HEK293 (cell line): Measurements from ENCODE around the gene MAGEC1.

Experiments used
- CTCF ChIA-PET: fragments of 350-600 bp; formaldehyde crosslinking; extraction: SDS; loops from one replicate; lab custom pipeline; 2021; ENCODE audit warnings: antibody characterized with exemption; lab: Yijun Ruan, JAX
- POLR2A ChIA-PET: fragments of 300-600 bp; formaldehyde crosslinking; extraction: SDS; loops from one replicate; lab custom pipeline; 2020; ENCODE audit warnings: antibody characterized with exemption, inconsistent platforms; lab: Yijun Ruan, JAX
- H3K27ac ChIP-seq: fragments of 200-500 bp; sonication (Bioruptor generic); 2 replicates; pipeline ENCODE4 v1.5.1; 2014; ENCODE audit warnings: low read depth, low read length, control low read depth, inconsistent platforms; ENCODE audit errors: extremely low read depth
- H3K36me3 ChIP-seq, 2 experiments: fragments of 200-500 bp in 1 of 2; sonication (Bioruptor generic) in 1 of 2; 1 replicate in 1 of 2; 2 replicates in 1 of 2; pipeline ENCODE4 v1.5.1; 2014 to 2017; ENCODE audit warnings: inconsistent platforms in 2 of 2, low read length in 2 of 2; ENCODE audit not compliant: control insufficient read depth in 2 of 2, insufficient read depth in 1 of 2
- H3K4me1 ChIP-seq: fragments of 200-500 bp; sonication (Bioruptor generic); 2 replicates; pipeline ENCODE4 v1.5.1; 2014; ENCODE audit warnings: mild to moderate bottlenecking, low read length, inconsistent platforms; ENCODE audit not compliant: control insufficient read depth, insufficient read depth
- H3K4me3 ChIP-seq: 2 replicates; pipeline ENCODE4 v1.5.1; 2011; ENCODE audit warnings: low read depth, mild to moderate bottlenecking, control low read depth, low read length, moderate library complexity
- H3K9me3 ChIP-seq: fragments of 200-500 bp; sonication (Bioruptor generic); 2 replicates; pipeline ENCODE4 v1.5.1; 2014; ENCODE audit warnings: low read depth, low read length, inconsistent platforms; ENCODE audit not compliant: control insufficient read depth, insufficient read depth
- BCL11A ChIP-seq: fragments of 450-650 bp; formaldehyde crosslinking; IDR thresholded peaks from 2 replicates; pipeline ENCODE4 v1.5.1; 2016; ENCODE audit warnings: low read depth, missing biosample characterization, missing genetic modification characterization
- BCL6B ChIP-seq: fragments of 450-650 bp; formaldehyde crosslinking; IDR thresholded peaks from 2 replicates; pipeline ENCODE4 v1.5.1; 2017; ENCODE audit warnings: missing biosample characterization, missing genetic modification characterization
- HIC1 ChIP-seq: fragments of 450-650 bp; formaldehyde crosslinking; IDR thresholded peaks from 2 replicates; pipeline ENCODE4 v1.5.1; 2016; ENCODE audit warnings: missing biosample characterization, missing genetic modification characterization
- HOXD13 ChIP-seq: sonication (generic); formaldehyde crosslinking; IDR thresholded peaks from 2 replicates; pipeline ENCODE4 v1.8.0; 2022; ENCODE audit warnings: missing genetic modification reagents, borderline replicate concordance
- MZF1 ChIP-seq: fragments of 450-650 bp; formaldehyde crosslinking; IDR thresholded peaks from 2 replicates; pipeline ENCODE4 v1.5.1; 2017; ENCODE audit warnings: missing biosample characterization, missing genetic modification characterization, borderline replicate concordance
- OVOL3 ChIP-seq: fragments of 450-650 bp; formaldehyde crosslinking; IDR thresholded peaks from 2 replicates; pipeline ENCODE4 v1.5.1; 2016; ENCODE audit warnings: missing biosample characterization, missing genetic modification characterization
- ZBTB1 ChIP-seq: fragments of 450-650 bp; formaldehyde crosslinking; IDR thresholded peaks from 2 replicates; pipeline ENCODE4 v1.5.1; 2016; ENCODE audit warnings: missing biosample characterization, missing genetic modification characterization
- ZBTB26 ChIP-seq: fragments of 450-650 bp; formaldehyde crosslinking; optimal IDR thresholded peaks from 2 replicates; pipeline ENCODE3; 2016; ENCODE audit warnings: missing biosample characterization, mild to moderate bottlenecking, missing genetic modification characterization
- ZFHX2 ChIP-seq: fragments of 450-650 bp; formaldehyde crosslinking; conservative IDR thresholded peaks from 2 replicates; pipeline ENCODE4 v1.5.1; 2016; ENCODE audit warnings: missing biosample characterization, missing genetic modification characterization
- ZNF148 ChIP-seq: fragments of 450-650 bp; formaldehyde crosslinking; IDR thresholded peaks from 2 replicates; pipeline ENCODE4 v1.5.0; 2017; ENCODE audit warnings: missing biosample characterization, missing genetic modification characterization, borderline replicate concordance
- ZNF18 ChIP-seq: fragments of 450-650 bp; formaldehyde crosslinking; IDR thresholded peaks from 2 replicates; pipeline ENCODE4 v1.5.1; 2016; ENCODE audit warnings: missing biosample characterization, missing genetic modification characterization
- ZNF280C ChIP-seq: fragments of 450-650 bp; formaldehyde crosslinking; IDR thresholded peaks from 2 replicates; pipeline ENCODE4 v1.5.1; 2016; ENCODE audit warnings: missing biosample characterization, missing genetic modification characterization
- ZNF335 ChIP-seq: fragments of 450-650 bp; formaldehyde crosslinking; conservative IDR thresholded peaks from 2 replicates; pipeline ENCODE4 v1.5.1; 2016; ENCODE audit warnings: missing biosample characterization, missing genetic modification characterization
- ZNF366 ChIP-seq: fragments of 450-650 bp; formaldehyde crosslinking; conservative IDR thresholded peaks from 2 replicates; pipeline ENCODE4 v1.5.1; 2016; ENCODE audit warnings: missing biosample characterization, missing genetic modification characterization
- ZNF398 ChIP-seq: fragments of 450-650 bp; formaldehyde crosslinking; IDR thresholded peaks from 2 replicates; pipeline ENCODE4 v1.5.1; 2017; ENCODE audit warnings: missing biosample characterization, missing genetic modification characterization
- ZNF404 ChIP-seq: fragments of 450-650 bp; formaldehyde crosslinking; IDR thresholded peaks from 2 replicates; pipeline ENCODE4 v1.5.1; 2017; ENCODE audit warnings: missing biosample characterization, missing genetic modification characterization
- ZNF501 ChIP-seq: fragments of 450-650 bp; formaldehyde crosslinking; IDR thresholded peaks from 2 replicates; pipeline ENCODE4 v1.5.1; 2016; ENCODE audit warnings: missing biosample characterization, missing genetic modification characterization
- ZNF514 ChIP-seq: fragments of 450-650 bp; formaldehyde crosslinking; IDR thresholded peaks from 2 replicates; pipeline ENCODE4 v1.5.1; 2016; ENCODE audit warnings: missing biosample characterization, missing genetic modification characterization
- ZNF521 ChIP-seq: fragments of 450-650 bp; formaldehyde crosslinking; IDR thresholded peaks from 2 replicates; pipeline ENCODE4 v1.5.1; 2017; ENCODE audit warnings: missing biosample characterization, mild to moderate bottlenecking, missing genetic modification characterization
- ZNF558 ChIP-seq: fragments of 450-650 bp; formaldehyde crosslinking; IDR thresholded peaks from 2 replicates; pipeline ENCODE4 v1.5.1; 2016; ENCODE audit warnings: missing biosample characterization, missing genetic modification characterization
- ZNF600 ChIP-seq: fragments of 450-650 bp; formaldehyde crosslinking; IDR thresholded peaks from 2 replicates; pipeline ENCODE4 v1.5.1; 2016; ENCODE audit warnings: missing biosample characterization, missing genetic modification characterization
- ZNF660 ChIP-seq: fragments of 450-650 bp; IDR thresholded peaks from 2 replicates; pipeline ENCODE4 v1.5.1; 2018; ENCODE audit warnings: missing biosample characterization, mild to moderate bottlenecking, missing genetic modification characterization
- ZNF768 ChIP-seq: fragments of 450-650 bp; formaldehyde crosslinking; IDR thresholded peaks from 2 replicates; pipeline ENCODE4 v1.5.1; 2018; ENCODE audit warnings: missing biosample characterization, mild to moderate bottlenecking, missing genetic modification characterization
- ZXDB ChIP-seq: fragments of 450-650 bp; formaldehyde crosslinking; IDR thresholded peaks from 2 replicates; pipeline ENCODE4 v1.5.1; 2016; ENCODE audit warnings: missing biosample characterization, missing genetic modification characterization

MAGEC1 gene

DNA sequence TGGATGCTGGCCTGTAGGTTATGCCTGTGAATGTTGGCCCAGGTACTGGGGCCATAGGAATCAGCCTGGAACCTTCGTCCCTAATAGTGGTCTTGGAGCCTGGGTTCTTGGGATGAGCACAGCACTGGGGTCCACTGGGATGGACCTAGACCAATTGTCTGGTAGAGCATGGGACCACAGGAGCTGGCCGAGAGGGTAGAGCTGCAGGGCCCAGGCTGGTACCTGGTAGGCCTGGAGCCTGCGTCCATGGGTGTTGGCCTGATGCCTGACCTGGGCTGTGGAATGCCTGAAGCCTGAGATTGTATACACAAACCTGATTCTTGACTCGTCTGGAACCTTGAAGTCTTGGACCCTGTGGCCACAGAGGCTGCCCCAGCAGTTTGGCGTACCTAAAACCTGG is 48.9 kb downstream of the MAGEC1 start:
- no peak overlapping the region for H3K27ac ChIP-seq
- POLR2A ChIA-PET: no interaction called here
- no peaks in the 10 kb centered on the region for H3K36me3 ChIP-seq
- H3K4me3 ChIP-seq: no peak overlapping the region
- no peaks in the 10 kb centered on the region; the same call in 1 of the 2 replicates for H3K9me3 ChIP-seq
- no peaks in the 10 kb centered on the region for H3K4me1 ChIP-seq
- CTCF ChIA-PET: no interaction called here
- TF ChIP-seq ZNF398 (no peak), OVOL3 (no peak), ZFHX2 (tag by site-specific recombination) (no peak), ZXDB (tag by site-specific recombination) (no peak), MZF1 (no peak), ZNF501 (no peak), ZNF280C (tag by site-specific recombination) (no peak), ZNF514 (tag by site-specific recombination) (no peak), ZNF600 (tag by site-specific recombination) (no peak), ZNF404 (tag by site-specific recombination) (no peak), ZNF148 (tag by site-specific recombination) (no peak), ZNF335 (no peak), BCL11A (tag by site-specific recombination) (no peak), ZBTB1 (tag by site-specific recombination) (no peak), ZNF521 (tag by site-specific recombination) (no peak), ZBTB26 (tag by site-specific recombination) (no peak), BCL6B (no peak), ZNF768 (tag by site-specific recombination) (no peak)

DNA sequence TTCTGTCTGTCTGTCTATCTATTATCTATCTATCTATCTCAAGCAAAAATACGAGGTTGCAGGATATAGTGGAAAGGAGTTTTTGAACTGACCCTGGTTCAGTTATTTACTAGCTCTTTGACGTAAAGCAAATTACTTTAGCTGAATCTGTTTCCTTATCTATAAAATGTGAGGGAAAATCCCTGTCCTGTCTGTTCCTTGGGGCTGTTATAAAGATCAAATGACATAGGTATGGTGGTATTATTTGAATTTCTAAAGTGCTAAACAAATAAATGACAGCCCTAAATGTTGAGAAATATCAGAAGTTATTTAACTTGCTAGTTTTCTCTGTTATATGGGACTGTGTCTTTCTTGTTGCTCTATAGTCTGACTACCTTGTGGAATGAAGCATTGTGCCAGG is 55.0 kb downstream of the MAGEC1 start:
- H3K9me3 ChIP-seq: no peaks in the 10 kb centered on the region; the same call in 1 of the 2 replicates
- H3K4me1 ChIP-seq: no peaks in the 10 kb centered on the region
- ChIA-PET POLR2A (interaction anchor here (0.7 kb wide), 1 partner anchor 197 kb away, joined by 3 read pairs; no protein-coding TSS in a partner anchor), CTCF (no interaction called here)
- no peak overlapping the region for H3K27ac ChIP-seq
- no peak overlapping the region for H3K4me3 ChIP-seq
- no peaks in the 10 kb centered on the region for H3K36me3 ChIP-seq
- no peak for TF ChIP-seq HIC1 (tag by site-specific recombination)
- no peak for TF ChIP-seq ZNF366 (tag by site-specific recombination)
- no peak for TF ChIP-seq HOXD13 (CRISPR knock-in tag)
- TF ChIP-seq ZNF660: no peak
- no peak for TF ChIP-seq ZNF18
- TF ChIP-seq ZNF558: no peak
